B cell (primary cell): ENCODE results near the gene TGFB1.
"Not testable (repeated sequence)": the region's sequence is repeated elsewhere in the genome, so short reads cannot be mapped to it uniquely, and the experiment has no call there.

ENCODE experiments used
- EZH2 ChIP-seq: IDR thresholded peaks from 2 replicates; pipeline ENCODE4 v1.6.1; 2012; ENCODE audit warnings: borderline replicate concordance, low read depth, mild to moderate bottlenecking, moderate library complexity, low read length; ENCODE audit not compliant: insufficient read depth, poor library complexity, severe bottlenecking
- TF ChIP-seq, protein P1 (sequence below): fragments of 200-600 bp; IDR thresholded peaks from one replicate; pipeline ENCODE4 v1.8.0; 2022; ENCODE audit warnings: antibody characterized with exemption, mild to moderate bottlenecking

- TF ChIP-seq EZH2, result not testable (repeated sequence)
- TF ChIP-seq, protein P1, sequence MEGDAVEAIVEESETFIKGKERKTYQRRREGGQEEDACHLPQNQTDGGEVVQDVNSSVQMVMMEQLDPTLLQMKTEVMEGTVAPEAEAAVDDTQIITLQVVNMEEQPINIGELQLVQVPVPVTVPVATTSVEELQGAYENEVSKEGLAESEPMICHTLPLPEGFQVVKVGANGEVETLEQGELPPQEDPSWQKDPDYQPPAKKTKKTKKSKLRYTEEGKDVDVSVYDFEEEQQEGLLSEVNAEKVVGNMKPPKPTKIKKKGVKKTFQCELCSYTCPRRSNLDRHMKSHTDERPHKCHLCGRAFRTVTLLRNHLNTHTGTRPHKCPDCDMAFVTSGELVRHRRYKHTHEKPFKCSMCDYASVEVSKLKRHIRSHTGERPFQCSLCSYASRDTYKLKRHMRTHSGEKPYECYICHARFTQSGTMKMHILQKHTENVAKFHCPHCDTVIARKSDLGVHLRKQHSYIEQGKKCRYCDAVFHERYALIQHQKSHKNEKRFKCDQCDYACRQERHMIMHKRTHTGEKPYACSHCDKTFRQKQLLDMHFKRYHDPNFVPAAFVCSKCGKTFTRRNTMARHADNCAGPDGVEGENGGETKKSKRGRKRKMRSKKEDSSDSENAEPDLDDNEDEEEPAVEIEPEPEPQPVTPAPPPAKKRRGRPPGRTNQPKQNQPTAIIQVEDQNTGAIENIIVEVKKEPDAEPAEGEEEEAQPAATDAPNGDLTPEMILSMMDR, result not testable (repeated sequence)
These were observed 6.8 kb downstream of the TGFB1 start for GRCh38 chr19:41346916-41347315.
